Adipocyte (in vitro differentiated cells): ENCODE results near the gene EXO1.
"Not testable (repeated sequence)": the region's sequence is repeated elsewhere in the genome, so short reads cannot be mapped to it uniquely, and the experiment has no call there.

Experiments
- DNase-seq: peaks from one replicate; pipeline ENCODE4 v3.0.0-alpha.2; 2015; ENCODE audit warnings: low read depth
- H3K27me3 ChIP-seq: replicated peaks from 2 replicates; pipeline ENCODE4 v1.7.0; 2013; ENCODE audit warnings: mild to moderate bottlenecking, low read length, moderate library complexity; ENCODE audit not compliant: control insufficient read depth, insufficient read depth
- H3K36me3 ChIP-seq: 2 replicates; pipeline ENCODE4 v1.7.0; 2013; ENCODE audit warnings: low read length, mild to moderate bottlenecking, moderate library complexity; ENCODE audit not compliant: control insufficient read depth, insufficient read depth, severe bottlenecking
- H3K4me1 ChIP-seq: 2 replicates; pipeline ENCODE4 v1.7.0; 2013; ENCODE audit warnings: mild to moderate bottlenecking, low read length, moderate library complexity; ENCODE audit not compliant: control insufficient read depth, insufficient read depth
- H3K4me3 ChIP-seq: 2 replicates; pipeline ENCODE4 v1.7.0; 2013; ENCODE audit warnings: mild to moderate bottlenecking, low read length, moderate library complexity
- H3K9ac ChIP-seq: 2 replicates; pipeline ENCODE4 v1.7.0; 2013; ENCODE audit warnings: mild to moderate bottlenecking, low read length, moderate library complexity
- H3K9me3 ChIP-seq: 2 replicates; pipeline ENCODE4 v1.7.0; 2013; ENCODE audit warnings: mild to moderate bottlenecking, low read length, moderate library complexity; ENCODE audit not compliant: control insufficient read depth

Gene EXO1

GRCh38 chr1:241848686-241849344, 811 bp downstream of the EXO1 start:
- Histone ChIP-seq H3K36me3 (no peaks in the 10 kb centered on the region), H3K4me1 (peaks cover 12% of the 10 kb centered on the region), H3K4me3 (peak overlapping the region; percentile 95), H3K9ac (peak overlapping the region; percentile 99), H3K27me3 (no peaks in the 10 kb centered on the region), H3K9me3 (no peaks in the 10 kb centered on the region)
- no peak for DNase-seq

DNA sequence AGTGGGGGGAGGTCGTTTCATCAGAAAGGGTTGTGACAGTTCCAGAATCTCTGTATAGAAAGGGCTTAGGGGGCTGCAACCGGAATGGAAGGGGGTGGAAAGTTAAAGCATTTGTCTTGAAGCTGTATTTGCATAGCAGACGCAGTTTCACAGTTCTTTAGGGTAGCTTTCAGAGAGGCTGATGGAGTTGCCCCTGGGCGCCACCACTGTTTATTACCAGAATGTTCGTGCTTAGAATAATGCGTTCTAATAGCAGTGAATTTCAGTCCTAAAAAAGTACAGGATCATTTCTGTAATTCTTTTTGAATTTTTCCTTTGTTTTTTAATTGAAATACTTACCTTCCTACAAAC, 1.3 kb downstream of the EXO1 start:
- Histone ChIP-seq H3K4me3 (no peak overlapping the region), H3K9ac (no peak overlapping the region), H3K36me3 (no peaks in the 10 kb centered on the region), H3K4me1 (peaks cover 12% of the 10 kb centered on the region), H3K9me3 (no peaks in the 10 kb centered on the region), H3K27me3 (no peaks in the 10 kb centered on the region)
- DNase-seq, result no peak

- not testable (repeated sequence) for DNase-seq, H3K4me3 ChIP-seq, H3K9me3 ChIP-seq, H3K27me3 ChIP-seq, H3K4me1 ChIP-seq, H3K9ac ChIP-seq, H3K36me3 ChIP-seq
Observed at GRCh38 chr1:241855545-241856140, 7.6 kb downstream of the EXO1 start.

DNA sequence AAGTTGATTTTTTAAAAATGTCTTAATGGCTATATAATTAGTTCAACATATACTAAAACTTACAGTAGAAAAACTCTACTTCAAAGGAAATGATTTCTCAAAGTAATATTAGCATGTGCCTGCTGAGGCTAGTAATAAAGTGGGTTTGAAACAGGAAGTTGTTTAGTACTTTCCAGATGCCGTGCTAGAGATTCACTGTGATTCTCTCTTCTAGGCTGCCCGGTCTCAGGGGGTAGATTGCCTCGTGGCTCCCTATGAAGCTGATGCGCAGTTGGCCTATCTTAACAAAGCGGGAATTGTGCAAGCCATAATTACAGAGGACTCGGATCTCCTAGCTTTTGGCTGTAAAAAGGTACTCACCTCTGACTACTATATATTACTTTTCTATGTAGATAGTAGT, 9.1 kb downstream of the EXO1 start:
- Histone ChIP-seq H3K9ac (no peak overlapping the region), H3K4me3 (no peak overlapping the region), H3K27me3 (no peaks in the 10 kb centered on the region), H3K36me3 (no peaks in the 10 kb centered on the region), H3K4me1 (no peaks in the 10 kb centered on the region), H3K9me3 (no peaks in the 10 kb centered on the region)
- DNase-seq, result no peak

GRCh38 chr1:241860922-241861321, 12.9 kb downstream of the EXO1 start:
- H3K9ac ChIP-seq, result no peak overlapping the region
- H3K36me3 ChIP-seq, result no peaks in the 10 kb centered on the region
- no peaks in the 10 kb centered on the region for H3K4me1 ChIP-seq

DNA sequence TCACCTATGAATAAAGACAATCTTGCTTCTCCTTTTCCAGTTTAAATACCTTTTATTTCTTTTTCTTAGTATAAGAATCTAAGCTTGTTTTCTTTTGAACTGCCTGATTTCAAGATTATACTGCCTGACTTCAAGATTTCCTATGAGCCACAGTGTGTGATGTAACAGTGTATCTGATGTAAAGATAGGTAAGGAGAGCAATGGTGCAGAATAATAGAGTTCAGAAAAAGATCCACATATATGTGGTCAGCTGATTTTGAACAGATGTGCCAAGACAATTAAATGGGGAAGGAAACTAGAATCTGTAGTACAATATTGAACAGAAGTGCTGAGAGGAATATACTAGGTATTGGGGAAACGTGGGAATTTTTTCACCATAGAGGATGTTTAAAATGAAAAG, 21.0 kb downstream of the EXO1 start:
- Histone ChIP-seq H3K36me3 (no peaks in the 10 kb centered on the region), H3K9ac (no peak overlapping the region), H3K27me3 (no peaks in the 10 kb centered on the region), H3K9me3 (no peaks in the 10 kb centered on the region), H3K4me3 (no peak overlapping the region), H3K4me1 (no peaks in the 10 kb centered on the region)
- DNase-seq, result peak; percentile 7

More at GRCh38 chr1:241860922-241861321, 12.9 kb downstream of the EXO1 start:
- DNase-seq, result no peak
- Histone ChIP-seq H3K4me3 (no peak overlapping the region), H3K9me3 (no peaks in the 10 kb centered on the region), H3K27me3 (no peaks in the 10 kb centered on the region)

DNA sequence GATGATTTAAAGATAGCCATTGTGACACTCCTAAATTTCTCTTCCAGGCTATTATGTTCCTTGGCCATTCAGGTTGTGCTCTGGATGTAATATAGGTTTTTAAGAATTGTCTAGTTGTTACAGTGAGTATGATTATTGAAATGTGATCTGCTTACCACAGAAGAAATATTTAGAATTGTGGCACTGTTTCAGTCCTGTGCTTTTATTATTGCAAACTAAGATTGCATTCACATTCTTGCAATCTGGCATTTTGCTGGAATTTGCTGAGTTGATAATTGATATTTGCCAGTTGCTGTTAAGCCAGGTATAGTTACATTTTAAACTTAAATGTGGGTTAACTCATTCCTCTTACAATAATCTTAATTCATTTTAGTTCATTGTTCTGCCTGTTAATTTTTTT, 22.3 kb downstream of the EXO1 start:
- Histone ChIP-seq H3K36me3 (no peaks in the 10 kb centered on the region), H3K4me1 (no peaks in the 10 kb centered on the region), H3K4me3 (no peak overlapping the region), H3K9me3 (no peaks in the 10 kb centered on the region), H3K9ac (no peak overlapping the region), H3K27me3 (no peaks in the 10 kb centered on the region)
- DNase-seq, result peak; percentile 46

DNA sequence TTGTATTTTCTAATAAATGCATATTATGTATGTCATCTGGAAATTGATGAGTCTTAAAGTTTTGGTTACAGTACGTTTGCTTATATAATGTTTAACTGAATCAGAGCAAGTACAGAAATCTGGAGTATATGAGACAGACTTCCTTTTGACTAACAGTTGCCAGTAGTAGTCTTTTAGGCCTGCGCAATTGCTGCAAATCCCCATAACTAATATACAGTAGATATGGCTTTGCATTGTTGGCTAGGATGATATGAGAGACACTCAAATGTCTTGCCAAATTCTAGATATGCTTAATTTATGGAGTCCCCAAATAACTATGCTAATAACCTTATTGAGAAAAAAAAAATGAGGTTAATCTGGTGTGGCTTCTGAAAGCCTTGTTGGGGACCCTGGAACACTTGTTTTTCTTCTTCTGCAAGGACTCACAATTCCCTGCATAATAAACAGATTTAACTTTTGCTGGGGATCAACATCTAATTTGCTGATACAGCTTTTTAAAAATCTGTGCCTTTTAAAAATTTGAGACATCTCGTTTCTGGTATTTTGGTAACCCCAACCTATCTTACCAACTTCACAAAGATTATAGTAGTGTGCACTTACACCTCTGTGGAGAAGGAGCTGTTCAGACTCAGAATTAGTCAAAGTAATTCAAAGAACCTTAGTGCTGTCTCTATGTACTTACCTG, 22.9 kb downstream of the EXO1 start:
- no peak for DNase-seq
- Histone ChIP-seq H3K9ac (no peak overlapping the region), H3K9me3 (no peaks in the 10 kb centered on the region), H3K27me3 (no peaks in the 10 kb centered on the region), H3K4me1 (no peaks in the 10 kb centered on the region), H3K36me3 (no peaks in the 10 kb centered on the region), H3K4me3 (no peak overlapping the region)

DNA sequence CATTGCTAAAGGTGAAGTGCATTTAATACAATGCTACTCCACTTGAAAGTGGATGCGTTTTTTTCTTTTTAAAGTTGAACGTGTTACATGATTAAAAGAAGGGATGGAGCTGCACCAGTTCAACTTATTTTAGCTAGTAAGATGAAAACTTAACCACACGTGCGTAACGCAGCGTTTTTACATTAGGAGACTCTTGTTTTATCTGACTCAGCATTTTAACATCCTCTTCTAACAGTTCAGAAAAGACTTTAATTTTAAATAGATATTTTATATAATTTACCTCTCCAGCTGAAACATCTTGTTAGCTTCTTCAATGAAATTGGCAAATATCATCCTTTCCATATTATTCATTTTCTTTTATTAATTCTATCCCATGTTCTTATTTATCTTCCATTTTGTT, 33.4 kb downstream of the EXO1 start:
- no peaks in the 10 kb centered on the region for H3K27me3 ChIP-seq
- DNase-seq, result no peak
- no peak overlapping the region for H3K4me3 ChIP-seq
- no peak overlapping the region for H3K9ac ChIP-seq
- no peaks in the 10 kb centered on the region for H3K36me3 ChIP-seq
- H3K9me3 ChIP-seq, result no peaks in the 10 kb centered on the region
- H3K4me1 ChIP-seq, result no peaks in the 10 kb centered on the region

- Histone ChIP-seq H3K9me3 (no peaks in the 10 kb centered on the region), H3K4me3 (no peak overlapping the region), H3K9ac (no peak overlapping the region), H3K36me3 (no peaks in the 10 kb centered on the region), H3K27me3 (no peaks in the 10 kb centered on the region), H3K4me1 (no peaks in the 10 kb centered on the region)
- no peak for DNase-seq
Observed at GRCh38 chr1:241883159-241883558, 35.2 kb downstream of the EXO1 start.

DNA sequence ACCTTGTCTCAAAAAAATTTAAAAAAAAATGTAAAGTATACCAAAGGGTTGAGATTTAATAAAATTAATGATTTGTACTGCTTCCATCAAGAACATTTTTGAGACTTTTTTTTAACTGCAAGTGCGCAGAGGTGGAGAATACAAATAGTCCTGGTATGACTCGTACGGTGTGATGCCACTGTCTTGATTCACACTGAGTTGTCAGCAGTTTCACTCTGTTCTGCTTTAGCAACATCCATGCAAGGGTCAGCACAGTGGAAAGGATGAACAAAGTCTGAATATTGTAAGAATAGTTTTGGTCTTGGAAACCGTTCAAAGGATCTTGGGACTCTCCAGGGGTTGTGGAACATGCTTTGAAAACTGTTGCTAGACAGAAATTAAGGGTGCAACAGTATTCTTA, 40.2 kb downstream of the EXO1 start:
- H3K4me3 ChIP-seq, result no peak overlapping the region
- no peaks in the 10 kb centered on the region for H3K36me3 ChIP-seq

More for the DNA sequence above, 40.2 kb downstream of the EXO1 start:
- Histone ChIP-seq H3K9me3 (no peaks in the 10 kb centered on the region), H3K27me3 (no peaks in the 10 kb centered on the region), H3K9ac (no peak overlapping the region), H3K4me1 (no peaks in the 10 kb centered on the region)
- DNase-seq, result no peak
